SJSA1 (cell line): ENCODE results near the gene ADCY1. TPM values are rescaled to one million over a fixed set of nuclear protein-coding genes. Genes with fewer than 3 reads are reported as not detected.

ENCODE experiments used
- DNase-seq, 2 experiments: peaks; one replicate each; pipeline ENCODE4 v3.0.0-alpha.2; 2015 to 2020; ENCODE audit warnings: low spot score in 2 of 2, low read depth in 1 of 2
- H3K27ac ChIP-seq: fragments of 250-450 bp; sonication (Bioruptor Pico); 2 replicates; pipeline ENCODE4 v1.5.1; 2020; ENCODE audit warnings: mild to moderate bottlenecking, moderate library complexity
- H3K27me3 ChIP-seq: fragments of 250-450 bp; sonication (Bioruptor Pico); replicated peaks from 2 replicates; pipeline ENCODE4 v1.5.1; 2020; ENCODE audit warnings: mild to moderate bottlenecking, moderate library complexity
- H3K36me3 ChIP-seq: fragments of 250-450 bp; sonication (Bioruptor Pico); 2 replicates; pipeline ENCODE4 v1.5.1; 2020; ENCODE audit warnings: mild to moderate bottlenecking
- H3K4me1 ChIP-seq: fragments of 250-450 bp; sonication (Bioruptor Pico); replicated peaks from 2 replicates; pipeline ENCODE4 v1.6.1; 2021; ENCODE audit warnings: mild to moderate bottlenecking
- H3K4me3 ChIP-seq: fragments of 250-450 bp; sonication (Bioruptor Pico); 2 replicates; pipeline ENCODE4 v1.5.1; 2020; ENCODE audit warnings: mild to moderate bottlenecking
- H3K9me3 ChIP-seq: fragments of 250-450 bp; sonication (Bioruptor Pico); replicated peaks from 2 replicates; pipeline ENCODE4 v1.5.1; 2020; ENCODE audit warnings: mild to moderate bottlenecking
- total RNA-seq: library from RNA; depleted of rRNA; stranded (reverse); fragments of >200 nt; shearing (Covaris generic); gene quantifications from 2 replicates; pipeline ENCODE4 v1.2.3, GENCODE V29; 2014

Gene ADCY1
- total RNA-seq, 1 experiment from 2014 or later, result 0.05 TPM

DNA sequence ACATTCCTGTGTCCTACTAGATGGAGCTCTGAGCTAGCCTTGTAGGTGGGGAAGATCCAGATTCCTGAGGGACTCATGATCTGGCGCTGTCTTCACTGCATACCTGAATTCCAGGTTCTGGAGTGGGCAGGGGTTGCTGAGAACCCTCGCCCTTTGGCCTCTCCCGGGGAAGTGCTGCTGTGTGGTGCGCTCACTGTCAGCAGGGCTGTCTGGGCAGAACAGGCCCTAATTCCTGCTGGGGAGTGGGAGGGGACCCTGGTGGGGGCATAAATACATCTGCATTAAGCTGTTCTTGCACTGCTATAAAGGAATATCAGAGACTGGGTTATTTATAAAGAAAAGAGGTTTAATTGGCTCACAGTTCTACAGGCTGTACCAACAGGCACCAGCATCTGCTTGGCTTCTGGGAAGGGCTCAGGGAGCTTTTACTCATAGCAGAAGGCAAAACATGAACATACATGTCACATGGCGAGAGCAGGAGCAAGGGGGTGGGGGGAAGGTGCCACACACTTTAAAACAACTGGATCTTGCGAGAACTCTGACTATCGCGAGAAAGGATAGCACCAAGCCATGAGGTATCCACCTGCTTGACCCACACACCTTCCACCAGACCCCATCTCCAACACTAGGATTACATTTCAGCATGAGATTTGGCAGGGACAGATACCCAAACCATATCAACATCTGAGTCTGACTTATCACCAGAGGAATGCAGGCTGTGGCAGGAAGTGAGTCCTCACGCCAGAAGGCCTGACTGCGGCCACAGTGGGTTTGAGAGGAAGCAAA is 115.0 kb downstream of the ADCY1 start:
- no peak overlapping the region for H3K4me3 ChIP-seq
- H3K27me3 ChIP-seq, result no peaks in the 10 kb centered on the region
- DNase-seq, result peak; percentile 50 to 65
- H3K4me1 ChIP-seq, result peaks cover 13% of the 10 kb centered on the region
- no peaks in the 10 kb centered on the region for H3K36me3 ChIP-seq
- peak overlapping the region; percentile 43; the same call in 1 of the 2 replicates for H3K27ac ChIP-seq
- no peaks in the 10 kb centered on the region for H3K9me3 ChIP-seq

DNA sequence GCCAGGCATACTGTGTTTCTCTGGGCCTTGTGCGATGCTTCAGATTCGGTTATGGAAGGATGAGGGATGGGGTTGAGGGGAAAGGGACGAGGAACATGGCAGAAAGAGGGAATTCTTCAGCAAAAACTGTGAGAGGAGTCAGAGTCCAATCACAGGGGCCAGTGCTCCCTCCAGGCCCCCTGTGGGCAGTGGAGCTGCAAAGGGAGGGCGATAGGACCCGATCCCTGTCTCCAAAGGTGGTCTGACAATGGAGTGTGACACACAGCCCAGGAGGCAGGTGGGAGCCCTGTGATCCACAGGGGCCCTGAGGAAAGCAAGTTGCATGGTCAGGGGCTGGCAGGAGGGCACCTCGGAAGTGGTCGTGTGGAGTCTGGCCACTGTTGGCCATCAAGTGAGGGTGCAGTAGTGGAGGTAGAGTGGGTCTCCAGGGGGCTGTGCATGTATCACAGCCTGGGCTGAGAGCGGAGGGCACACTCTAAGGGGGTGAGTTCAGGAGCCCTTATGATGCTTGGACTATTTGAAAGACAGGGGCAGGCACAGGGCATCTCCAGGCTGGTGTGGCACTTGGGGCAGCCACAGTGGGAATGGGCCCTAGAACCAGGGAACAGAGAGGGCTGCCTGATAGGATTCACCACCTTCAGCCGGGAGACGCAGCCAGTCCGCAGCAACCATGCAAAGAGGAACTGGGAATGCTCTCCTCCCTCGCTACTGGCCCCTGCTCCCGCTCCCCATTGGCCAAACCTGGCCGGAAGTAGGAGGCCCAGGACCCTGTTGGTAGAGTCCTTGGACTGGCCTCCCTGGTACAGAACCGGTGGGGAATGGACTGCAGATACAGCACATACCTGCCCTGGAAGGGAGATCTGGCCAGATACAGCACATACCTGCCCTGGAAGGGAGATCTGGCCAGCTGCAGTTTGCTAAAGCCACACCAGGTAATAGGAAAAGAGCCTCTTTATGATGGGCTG is 115.9 kb downstream of the ADCY1 start:
- H3K4me1 ChIP-seq, result peaks cover 13% of the 10 kb centered on the region
- H3K27ac ChIP-seq, result peak overlapping the region; percentile 43; the same call in 1 of the 2 replicates
- no peaks in the 10 kb centered on the region for H3K36me3 ChIP-seq
- peak in 1 of 2 experiments; percentile 25 for DNase-seq
- no peak overlapping the region for H3K4me3 ChIP-seq
- no peaks in the 10 kb centered on the region for H3K27me3 ChIP-seq
- no peaks in the 10 kb centered on the region for H3K9me3 ChIP-seq

DNA sequence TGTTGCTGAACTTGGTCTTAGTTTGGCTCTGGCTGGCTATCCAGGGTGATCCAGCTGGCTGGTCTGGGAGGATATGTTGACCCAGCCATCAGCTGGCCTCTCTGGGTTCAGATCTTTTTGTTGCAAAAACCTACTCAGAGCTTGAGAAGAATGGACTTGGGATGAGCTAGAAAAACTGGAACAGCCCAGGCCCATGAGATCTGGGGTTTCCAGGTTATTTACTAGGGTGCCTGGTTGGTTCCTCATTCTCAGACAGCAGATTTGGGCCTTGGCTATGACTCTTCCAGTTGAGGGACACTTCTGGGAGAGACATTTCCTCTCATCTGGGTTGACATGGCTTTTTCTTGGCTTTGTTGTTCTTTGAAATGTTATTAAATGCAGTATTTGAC is 116.6 kb downstream of the ADCY1 start:
- H3K27me3 ChIP-seq, result no peaks in the 10 kb centered on the region
- DNase-seq, result no peak
- H3K27ac ChIP-seq, result no peak overlapping the region
- peaks cover 13% of the 10 kb centered on the region for H3K4me1 ChIP-seq
- H3K4me3 ChIP-seq, result no peak overlapping the region
- no peaks in the 10 kb centered on the region for H3K36me3 ChIP-seq
- no peaks in the 10 kb centered on the region for H3K9me3 ChIP-seq

DNA sequence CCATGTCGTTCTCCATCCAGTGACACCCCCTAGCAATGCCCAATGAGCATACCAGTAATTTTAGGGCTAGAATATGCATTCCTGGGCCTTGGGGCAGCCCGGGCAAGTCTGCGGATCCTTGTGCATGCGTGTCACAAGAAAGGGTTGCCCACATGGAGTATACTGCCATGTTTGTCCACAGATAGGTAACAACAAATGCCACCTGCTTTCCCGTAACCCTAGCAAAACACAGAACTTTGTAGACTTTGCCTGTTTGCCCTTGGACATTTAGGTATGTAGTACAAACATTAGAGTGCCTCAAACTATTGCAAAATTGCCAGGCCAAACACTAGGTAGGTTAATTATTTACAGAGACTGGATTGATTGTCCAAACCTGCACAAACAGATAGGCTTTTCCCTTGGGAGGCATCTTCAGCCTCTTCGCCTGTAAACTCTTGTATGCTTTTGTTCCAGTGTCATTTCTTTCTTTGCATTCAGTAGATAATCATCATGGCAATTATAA is 117.0 kb downstream of the ADCY1 start:
- Histone ChIP-seq H3K4me3 (no peak overlapping the region), H3K36me3 (no peaks in the 10 kb centered on the region), H3K27ac (no peak overlapping the region), H3K4me1 (peaks cover 13% of the 10 kb centered on the region), H3K9me3 (no peaks in the 10 kb centered on the region), H3K27me3 (no peaks in the 10 kb centered on the region)
- DNase-seq, result peak in 1 of 2 experiments; percentile 19

DNA sequence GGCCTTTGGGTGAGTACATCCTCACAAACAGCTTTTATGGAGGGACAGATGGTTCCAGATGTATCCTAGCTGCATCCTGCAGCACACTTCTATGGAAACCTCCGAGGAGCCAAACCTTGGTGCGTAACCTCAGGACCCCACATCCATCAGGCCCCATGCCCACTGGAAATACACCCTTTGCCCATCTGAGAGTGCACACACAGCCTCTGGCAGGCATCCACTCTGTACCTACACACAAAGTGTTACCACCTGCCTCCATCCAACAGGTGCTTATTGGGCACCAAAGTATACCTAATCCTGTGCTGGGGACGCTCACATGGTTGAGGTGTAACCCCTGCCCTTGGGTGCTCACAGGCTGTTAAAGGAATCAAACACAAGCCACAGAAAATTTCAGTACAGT is 117.9 kb downstream of the ADCY1 start:
- H3K9me3 ChIP-seq, result no peaks in the 10 kb centered on the region
- DNase-seq, result peak in 1 of 2 experiments; percentile 25
- H3K36me3 ChIP-seq, result no peaks in the 10 kb centered on the region

DNA sequence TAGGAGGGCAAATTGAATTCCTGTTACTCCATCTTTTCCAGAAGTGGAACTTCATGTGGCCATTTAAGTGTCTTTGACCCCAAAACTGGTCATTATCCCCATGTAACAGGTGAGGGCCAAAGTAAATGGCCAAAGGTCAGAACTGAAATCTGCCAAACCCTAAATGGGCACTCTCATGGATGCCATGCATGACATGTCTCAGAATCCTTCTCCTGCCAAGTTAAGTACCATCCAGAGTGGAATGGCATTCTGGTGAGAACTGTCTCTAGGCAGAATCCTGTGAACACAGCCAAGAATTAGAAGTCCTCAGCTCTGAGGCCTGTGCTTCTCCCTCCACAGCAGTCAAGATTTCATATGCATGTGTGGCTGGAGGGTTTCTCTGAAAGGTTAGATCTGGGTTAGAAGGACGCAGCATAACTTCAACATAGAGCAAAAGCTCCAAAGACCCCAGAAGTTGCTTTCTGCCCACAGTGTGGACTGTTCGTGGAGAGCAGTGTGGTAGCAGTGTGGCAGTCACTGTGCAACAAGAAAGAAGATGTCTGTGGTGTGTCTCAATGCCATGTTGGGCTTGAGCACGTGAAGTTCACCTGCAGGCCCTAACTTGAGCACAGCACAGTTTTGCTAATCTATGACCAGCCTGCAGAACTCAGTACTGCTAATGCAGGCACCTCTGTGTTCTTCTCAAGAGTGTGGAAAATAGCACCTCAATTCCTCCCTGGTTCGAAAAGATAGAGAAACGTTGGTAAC is 121.3 kb downstream of the ADCY1 start:
- no peaks in the 10 kb centered on the region for H3K9me3 ChIP-seq
- no peaks in the 10 kb centered on the region for H3K36me3 ChIP-seq
- no peak overlapping the region for H3K27ac ChIP-seq
- no peak for DNase-seq
- H3K27me3 ChIP-seq, result no peaks in the 10 kb centered on the region; the same call in 1 of the 2 replicates
- no peaks in the 10 kb centered on the region for H3K4me1 ChIP-seq
- H3K4me3 ChIP-seq, result no peak overlapping the region

More for the DNA sequence above, 117.9 kb downstream of the ADCY1 start:
- no peak overlapping the region for H3K4me3 ChIP-seq
- no peak overlapping the region for H3K27ac ChIP-seq
- H3K4me1 ChIP-seq, result peaks cover 13% of the 10 kb centered on the region
- H3K27me3 ChIP-seq, result no peaks in the 10 kb centered on the region

DNA sequence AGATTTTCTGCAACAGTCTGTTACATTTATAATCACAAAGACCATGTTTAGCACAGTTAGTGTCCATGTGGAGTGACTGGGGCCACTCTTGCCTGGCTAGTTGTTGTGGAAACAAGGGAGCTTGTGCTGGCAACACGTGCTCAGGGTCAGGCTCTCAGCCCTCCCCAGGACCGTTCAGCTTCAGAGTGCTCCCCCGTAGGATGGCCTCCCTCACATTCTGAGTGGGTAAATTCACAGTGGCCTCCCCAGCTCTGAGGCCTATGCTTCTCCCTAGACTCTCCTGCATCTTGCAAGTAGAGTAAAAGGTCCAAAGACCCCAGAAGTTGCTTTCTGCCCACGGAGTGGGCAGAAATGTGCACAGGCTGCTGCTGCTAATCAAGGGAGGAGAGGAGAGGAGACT is 122.3 kb downstream of the ADCY1 start:
- H3K27ac ChIP-seq, result no peak overlapping the region

DNA sequence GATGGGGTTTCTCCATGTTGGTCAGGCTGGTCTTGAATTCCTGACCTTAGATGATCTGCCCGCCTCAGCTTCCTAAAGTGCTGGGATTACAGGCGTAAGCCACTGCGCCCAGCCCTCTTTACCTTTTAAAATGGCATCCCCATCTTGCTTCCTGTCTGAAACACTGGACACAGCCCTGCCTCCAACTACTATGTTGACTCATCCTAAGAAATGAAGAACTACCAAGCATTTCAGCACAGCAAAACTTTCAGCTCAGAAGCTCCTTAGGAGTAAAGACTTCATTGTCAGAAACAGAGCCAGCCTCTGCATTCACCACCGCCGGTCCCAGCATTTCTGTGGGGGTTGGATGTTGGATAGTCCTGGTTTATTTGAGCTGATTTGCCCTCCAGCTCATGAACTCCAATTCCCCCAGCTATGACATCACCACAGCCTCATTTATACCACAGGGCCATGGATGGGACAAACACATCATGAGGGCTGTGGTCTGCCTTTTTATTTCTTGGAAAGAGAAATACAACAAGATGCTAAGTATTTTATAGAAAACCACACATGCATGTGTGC is 123.5 kb downstream of the ADCY1 start:
- peaks cover 13% of the 10 kb centered on the region; the same call in 1 of the 2 replicates for H3K27me3 ChIP-seq
- DNase-seq, result peak in 1 of 2 experiments; percentile 17
- H3K9me3 ChIP-seq, result no peaks in the 10 kb centered on the region

More for the DNA sequence above, 122.3 kb downstream of the ADCY1 start:
- Histone ChIP-seq H3K36me3 (no peaks in the 10 kb centered on the region), H3K4me1 (no peaks in the 10 kb centered on the region), H3K4me3 (no peak overlapping the region), H3K9me3 (no peaks in the 10 kb centered on the region), H3K27me3 (peaks cover 4% of the 10 kb centered on the region; the same call in 1 of the 2 replicates)
- DNase-seq, result no peak

DNA sequence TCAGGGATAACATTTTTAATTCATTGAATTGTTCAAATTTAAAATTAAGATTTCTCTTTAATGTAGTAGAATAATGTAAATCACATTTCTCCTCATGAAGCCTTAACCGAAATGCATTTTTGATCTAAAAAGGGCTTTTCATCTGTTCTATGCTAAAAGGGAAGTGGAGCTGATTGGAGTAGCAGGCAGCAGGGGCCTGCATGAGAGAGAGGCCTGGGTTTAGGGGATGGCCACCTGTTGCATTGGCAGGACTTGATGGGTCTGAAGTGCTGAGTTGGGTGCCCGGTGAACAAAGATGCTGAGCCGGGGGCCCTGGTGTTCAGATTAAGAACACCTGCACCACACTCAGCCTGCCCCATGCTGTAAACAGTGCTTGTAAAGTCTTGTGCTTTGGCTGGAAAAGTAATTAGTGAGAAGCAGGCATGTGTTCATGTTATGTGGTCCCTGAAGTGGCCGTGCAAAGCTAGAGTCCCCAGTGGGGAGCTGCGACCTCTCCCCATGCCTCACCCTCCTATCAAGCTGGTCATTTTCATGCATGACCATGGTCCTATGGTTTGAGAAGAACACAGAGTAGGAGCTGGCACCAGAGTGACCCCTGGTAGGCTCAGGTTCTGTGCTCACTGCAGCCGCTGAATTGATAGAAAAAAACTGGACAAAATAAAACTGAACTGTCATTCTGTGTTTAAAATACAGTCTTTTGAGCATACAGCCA is 124.3 kb downstream of the ADCY1 start:
- H3K27me3 ChIP-seq, result peaks cover 15% of the 10 kb centered on the region; the same call in 1 of the 2 replicates
- H3K36me3 ChIP-seq, result no peaks in the 10 kb centered on the region
- no peak overlapping the region for H3K4me3 ChIP-seq
- H3K4me1 ChIP-seq, result no peaks in the 10 kb centered on the region
- no peaks in the 10 kb centered on the region for H3K9me3 ChIP-seq
- DNase-seq, result peak in 1 of 2 experiments; percentile 22
- H3K27ac ChIP-seq, result no peak overlapping the region

More for the DNA sequence above, 123.5 kb downstream of the ADCY1 start:
- Histone ChIP-seq H3K4me1 (no peaks in the 10 kb centered on the region), H3K36me3 (no peaks in the 10 kb centered on the region), H3K27ac (no peak overlapping the region), H3K4me3 (no peak overlapping the region)

DNA sequence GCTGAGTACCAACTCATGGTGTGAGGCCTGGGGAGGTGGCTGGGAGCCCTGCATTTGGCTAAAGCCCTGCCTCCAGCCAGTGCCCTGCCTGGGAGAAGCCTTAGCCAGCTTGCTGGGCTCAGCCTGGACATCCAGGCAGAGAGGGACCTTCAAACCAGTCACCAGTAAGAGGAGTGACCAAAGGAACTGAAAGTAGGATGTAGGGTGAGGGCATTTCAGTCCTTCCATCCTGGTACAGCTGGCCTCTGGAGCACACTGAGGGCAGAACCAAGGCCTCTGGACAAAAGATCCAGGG is 124.8 kb downstream of the ADCY1 start:
- H3K27me3 ChIP-seq, result peaks cover 15% of the 10 kb centered on the region; the same call in 1 of the 2 replicates
- H3K36me3 ChIP-seq, result no peaks in the 10 kb centered on the region
- H3K4me3 ChIP-seq, result no peak overlapping the region
- DNase-seq, result no peak
- H3K4me1 ChIP-seq, result no peaks in the 10 kb centered on the region
- no peak overlapping the region for H3K27ac ChIP-seq
- H3K9me3 ChIP-seq, result no peaks in the 10 kb centered on the region

DNA sequence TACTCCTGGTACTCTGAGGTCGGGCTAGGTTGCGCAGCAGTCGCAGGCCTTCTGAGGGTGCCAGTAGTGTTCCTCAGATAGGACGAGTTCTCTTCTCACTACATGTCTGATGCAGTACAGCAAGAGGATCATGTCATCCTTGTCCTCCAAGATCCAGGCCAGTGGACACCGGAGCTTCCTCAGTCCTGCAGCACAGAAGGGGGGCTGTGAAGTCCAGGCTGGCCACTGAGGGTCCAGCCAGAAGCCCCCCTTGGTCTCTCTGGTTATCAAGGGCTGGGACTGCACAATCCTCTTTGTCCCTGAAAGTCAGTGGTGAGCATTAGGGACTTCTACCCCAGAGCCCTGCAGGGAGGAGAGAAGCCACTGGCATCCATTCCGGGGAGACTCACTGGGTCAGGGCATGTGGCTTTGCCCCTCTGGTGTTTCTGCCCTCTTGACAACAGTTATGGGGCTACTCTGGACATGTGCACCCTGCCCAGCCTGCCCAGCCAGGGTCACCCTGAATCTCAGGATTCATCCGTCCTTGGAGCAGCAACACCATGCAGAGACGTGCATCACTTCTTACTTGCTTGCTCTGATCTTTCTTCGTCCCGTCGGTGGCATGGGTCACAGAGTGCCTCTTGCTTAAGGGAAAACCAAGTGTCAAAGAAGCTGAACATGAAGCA is 125.7 kb downstream of the ADCY1 start:
- Histone ChIP-seq H3K27ac (no peak overlapping the region), H3K27me3 (peaks cover 15% of the 10 kb centered on the region; the same call in 1 of the 2 replicates), H3K4me3 (no peak overlapping the region), H3K9me3 (no peaks in the 10 kb centered on the region), H3K4me1 (no peaks in the 10 kb centered on the region), H3K36me3 (no peaks in the 10 kb centered on the region)
- peak in 1 of 2 experiments; percentile 36 for DNase-seq

DNA sequence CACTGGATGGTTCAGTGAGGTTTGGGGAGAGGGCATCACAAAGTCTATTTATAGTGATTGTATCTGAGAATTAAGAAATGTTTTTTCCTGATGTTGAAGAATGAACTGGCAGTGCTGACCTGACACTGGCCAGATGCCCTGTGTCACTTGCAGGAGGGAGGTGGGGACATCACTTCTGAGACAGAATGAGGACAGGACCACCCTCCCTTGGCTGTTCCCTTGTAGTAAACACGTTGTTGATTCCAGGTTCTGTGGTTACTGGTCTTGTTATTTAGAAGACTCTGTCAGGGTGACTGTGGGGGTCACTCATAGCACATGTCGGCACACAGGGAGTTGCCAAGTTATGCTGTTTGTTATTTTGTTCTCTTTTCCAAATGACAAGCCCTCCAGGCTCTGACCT is 126.4 kb downstream of the ADCY1 start:
- Histone ChIP-seq H3K9me3 (no peaks in the 10 kb centered on the region), H3K4me1 (no peaks in the 10 kb centered on the region), H3K27me3 (peaks cover 20% of the 10 kb centered on the region), H3K4me3 (no peak overlapping the region), H3K36me3 (no peaks in the 10 kb centered on the region), H3K27ac (no peak overlapping the region)
- DNase-seq, result peak in 1 of 2 experiments; percentile 19
